Stimulated activated naive CD4-positive, alpha-beta T cell (primary cell): ENCODE results near the gene WBP1L.
"Not testable (repeated sequence)": the region's sequence is repeated elsewhere in the genome, so short reads cannot be mapped to it uniquely, and the experiment has no call there.

Source experiments
- DNase-seq, 6 experiments: peaks; one replicate each; lab custom pipeline; 2025; lab: John Stamatoyannopoulos, UW

Gene WBP1L

GRCh38 chr10:102743588-102744373, at the start of gene WBP1L:
Gene WBP1L (plus strand): TSS chr10:102743948. CDS start chr10:102744054, 106 bp downstream.
- peak; percentile 93 to 96 (median 96) for DNase-seq

DNA sequence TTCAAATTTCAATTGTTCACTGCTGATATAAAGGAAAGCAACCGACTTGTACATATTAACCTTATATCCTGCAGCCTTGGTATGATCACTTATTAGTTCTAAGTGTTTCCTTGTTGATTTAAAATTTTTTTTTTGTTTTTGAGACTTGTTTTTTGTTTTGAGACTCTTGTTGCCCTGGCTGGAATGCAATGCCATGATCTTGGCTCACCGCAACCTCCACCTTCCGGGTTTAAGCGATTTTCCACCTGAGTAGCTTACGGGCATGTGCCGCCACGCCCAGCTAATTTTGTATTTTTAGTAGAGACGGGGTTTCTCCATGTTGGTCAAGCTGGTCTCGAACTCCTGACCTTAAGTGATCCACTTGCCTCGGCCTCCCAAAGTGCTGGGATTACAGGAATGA, 48.3 kb upstream of the WBP1L start:
- DNase-seq = not testable (repeated sequence)

GRCh38 chr10:102696736-102697135, 47.0 kb upstream of the WBP1L start:
- DNase-seq = no peak

DNA sequence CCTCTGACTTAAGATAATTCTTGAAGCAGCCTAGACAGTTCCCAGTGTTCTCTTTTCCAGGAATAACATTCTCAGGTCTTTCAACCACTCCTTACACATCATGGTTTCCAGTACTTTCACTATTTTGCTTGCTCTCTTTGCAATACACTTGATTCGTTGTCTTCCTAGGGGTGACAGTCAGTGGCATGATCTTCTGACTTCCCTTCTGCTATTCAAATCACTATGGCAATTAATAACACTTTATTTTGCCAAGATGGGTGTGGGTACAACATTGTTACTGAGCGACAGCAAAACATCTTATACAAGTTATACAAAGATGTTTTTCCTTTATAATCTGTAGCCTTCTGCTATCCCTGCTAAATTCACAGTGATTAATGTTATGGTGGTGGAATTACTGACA, 44.9 kb upstream of the WBP1L start:
- no peak for DNase-seq

DNA sequence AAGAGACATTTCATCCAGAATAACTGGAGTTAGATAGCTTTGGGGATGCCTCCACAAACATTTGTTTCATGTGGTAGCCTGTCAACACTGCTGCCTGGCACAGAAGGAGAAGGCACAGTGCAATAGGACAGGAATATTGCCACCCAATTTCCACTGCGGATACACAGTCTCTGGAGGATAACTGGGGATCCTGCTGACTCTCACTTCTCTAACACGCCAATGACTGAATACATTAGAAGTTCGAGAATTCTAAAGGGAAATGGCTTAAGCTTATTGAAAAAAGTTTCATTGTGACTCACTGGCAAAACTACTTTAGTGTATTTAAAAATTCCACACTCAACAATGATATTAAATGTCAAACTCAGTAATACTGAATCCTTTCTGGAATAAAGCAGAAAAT, 42.5 kb upstream of the WBP1L start:
- no peak for DNase-seq

DNA sequence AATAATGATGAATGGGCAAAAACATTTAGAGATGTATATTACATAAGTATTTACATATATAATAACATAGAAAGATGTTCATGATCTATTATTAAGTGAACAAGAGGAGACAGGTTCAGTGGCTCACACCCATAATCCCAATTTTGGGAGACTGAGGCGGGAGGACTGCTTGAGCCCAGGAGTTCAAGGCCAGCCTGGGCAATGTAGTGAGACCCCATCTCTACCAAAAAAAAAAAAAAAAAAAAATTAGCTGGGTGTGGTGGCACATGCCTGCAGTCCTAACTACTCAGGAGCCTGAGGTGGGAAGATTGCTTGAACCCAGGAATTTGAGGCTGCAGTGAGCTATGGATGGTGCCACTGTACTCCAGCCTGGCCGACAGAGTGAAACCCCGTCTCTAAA, 42.0 kb upstream of the WBP1L start:
- DNase-seq = no peak

DNA sequence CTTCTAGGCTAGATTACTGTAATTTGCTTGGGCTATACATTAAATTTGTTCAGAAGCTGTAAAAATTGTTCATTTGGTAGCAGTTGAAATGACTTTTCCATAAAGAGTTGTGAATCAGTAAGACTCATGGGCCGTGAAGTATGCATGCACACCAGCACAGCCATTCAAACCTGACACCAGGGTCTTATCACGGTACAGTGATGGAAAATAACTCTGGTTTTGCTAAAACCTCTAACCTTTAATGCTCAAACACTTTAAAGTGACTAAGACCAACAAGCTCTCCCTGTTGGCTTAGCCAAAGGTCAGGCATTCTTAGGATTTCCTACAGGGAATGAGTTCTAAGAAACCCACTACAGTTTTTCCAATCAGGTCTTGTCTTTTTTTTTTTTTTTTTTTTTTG, 41.0 kb upstream of the WBP1L start:
- DNase-seq = no peak

DNA sequence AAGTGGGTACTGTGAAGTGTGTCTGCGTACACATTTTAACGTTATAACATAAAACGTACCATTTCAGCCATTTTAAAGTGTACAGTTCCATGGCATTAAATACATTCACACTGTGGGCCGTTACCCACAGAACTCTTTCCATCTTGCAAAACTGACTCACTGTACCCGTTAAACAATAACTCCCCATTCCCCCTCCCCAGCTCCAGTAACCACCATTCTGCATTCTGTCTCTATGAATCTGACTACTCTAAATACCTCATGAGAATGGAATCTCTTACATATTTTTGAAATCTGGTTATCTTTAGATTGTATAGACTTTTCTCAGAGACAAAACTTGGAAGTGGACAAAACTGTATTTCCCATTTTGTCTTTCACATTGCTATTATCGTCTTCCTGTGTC, 38.8 kb upstream of the WBP1L start:
- DNase-seq = no peak

DNA sequence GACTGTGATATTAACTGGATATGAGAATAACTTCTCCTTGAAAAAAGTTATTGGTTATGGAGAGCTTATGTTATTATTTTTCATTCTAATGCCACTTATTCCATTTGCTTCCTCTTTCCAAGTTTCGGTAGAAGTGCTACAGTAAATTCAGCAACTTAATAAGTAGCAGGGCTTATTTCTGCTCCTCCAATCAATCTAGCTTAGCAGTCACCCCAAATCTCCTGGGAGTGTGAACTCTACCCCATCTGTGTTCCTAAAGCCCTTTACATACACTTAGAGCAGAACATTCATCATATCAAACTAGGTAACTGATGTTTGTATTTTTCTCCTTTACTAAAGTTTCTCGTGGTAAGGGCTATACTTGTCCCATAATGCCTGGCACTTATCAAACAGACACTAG, 38.2 kb upstream of the WBP1L start:
- DNase-seq = no peak

GRCh38 chr10:102710609-102711008, 33.1 kb upstream of the WBP1L start:
- no peak for DNase-seq

DNA sequence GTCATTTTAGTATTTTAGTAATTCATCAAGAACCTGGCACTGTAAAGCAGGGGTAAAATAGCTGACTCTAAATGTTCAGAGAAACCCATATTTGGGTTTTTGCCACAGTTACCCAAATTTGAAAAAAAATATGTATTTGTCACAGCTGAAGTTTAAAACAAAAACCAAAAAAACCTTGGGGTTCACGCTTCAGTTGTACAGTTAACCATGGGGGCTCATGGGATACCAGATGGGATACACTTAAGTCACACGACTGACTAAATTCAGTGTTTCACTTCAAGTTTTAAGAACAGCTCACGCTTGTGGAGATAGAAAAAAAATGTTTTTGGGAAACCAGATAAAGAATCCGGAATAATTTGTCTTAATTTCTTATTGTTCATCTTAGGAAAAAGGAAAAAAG, 31.7 kb upstream of the WBP1L start:
- DNase-seq = no peak

DNA sequence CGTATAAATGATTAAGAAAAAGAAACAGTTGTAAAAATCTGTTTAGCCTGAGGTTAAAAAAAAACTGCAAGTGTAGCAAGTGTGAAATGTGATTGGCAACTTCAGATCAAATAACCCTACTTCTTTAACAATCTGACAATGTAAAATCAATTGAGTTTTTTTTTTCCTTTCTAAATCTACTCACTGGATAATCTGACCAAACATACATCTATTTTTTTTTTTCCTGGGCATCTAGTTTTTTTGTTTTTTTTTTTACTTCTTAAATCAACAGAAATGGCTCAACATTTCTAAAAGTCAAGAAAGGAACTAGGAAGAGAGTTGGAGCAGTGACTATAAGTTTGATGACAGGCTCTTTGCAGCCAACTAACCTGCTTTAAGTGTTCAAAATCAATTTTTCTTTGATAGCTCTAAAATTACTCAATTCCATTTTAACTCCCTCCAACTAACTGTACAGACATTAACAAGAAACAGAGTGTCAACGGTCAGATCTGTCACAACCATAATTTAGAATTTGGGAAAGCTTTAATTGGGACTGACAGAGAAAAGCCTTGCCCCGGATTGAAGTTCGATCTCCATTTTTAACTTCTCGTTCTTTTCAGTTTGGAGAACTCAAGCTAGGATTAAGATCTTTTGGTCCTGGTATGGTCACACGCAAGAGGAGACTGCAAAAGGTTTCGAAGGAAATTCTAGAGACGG, 30.8 kb upstream of the WBP1L start:
- no peak for DNase-seq

GRCh38 chr10:102713539-102713813, 30.3 kb upstream of the WBP1L start:
- peak in 1 of 6 experiments; percentile 42 for DNase-seq

GRCh38 chr10:102713814-102714620, 29.7 kb upstream of the WBP1L start, which contains the start of gene ARL3:
Gene ARL3 (minus strand): TSS chr10:102714397. CDS start chr10:102714275, 122 bp downstream.
- DNase-seq = peak; percentile 83 to 92 (median 86)

- peak in 4 of 6 experiments; percentile 25 to 67 (median 52) for DNase-seq
Observed at GRCh38 chr10:102714621-102715455, 28.9 kb upstream of the WBP1L start, which contains the start of gene SFXN2. Gene SFXN2 (plus strand): TSS chr10:102714636. CDS start chr10:102726637, 12,001 bp downstream.

- no peak for DNase-seq
Observed at GRCh38 chr10:102715880-102716279, 27.9 kb upstream of the WBP1L start.

GRCh38 chr10:102716900-102717565, 26.7 kb upstream of the WBP1L start:
- DNase-seq = not testable (repeated sequence)

DNA sequence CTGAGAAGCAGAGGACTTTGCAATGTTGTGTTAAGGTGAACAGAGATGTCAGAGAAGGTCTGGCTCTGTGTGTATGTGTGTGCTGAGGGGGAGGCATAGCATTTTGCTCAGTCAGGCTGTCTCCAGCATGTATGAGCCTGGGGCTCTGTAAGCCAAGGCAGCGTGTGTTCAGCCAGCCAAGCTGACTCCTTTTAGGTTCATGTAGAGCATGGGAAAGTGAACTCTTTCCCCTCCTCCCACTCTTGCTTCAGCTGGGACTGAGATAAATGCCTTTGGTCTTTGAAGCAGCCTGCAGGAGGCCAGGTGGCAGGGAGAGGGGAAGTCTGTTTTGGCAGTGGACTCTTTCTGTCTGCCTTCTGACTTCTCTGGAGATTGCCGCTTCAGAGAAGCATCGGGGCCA, 25.5 kb upstream of the WBP1L start:
- DNase-seq = no peak

DNA sequence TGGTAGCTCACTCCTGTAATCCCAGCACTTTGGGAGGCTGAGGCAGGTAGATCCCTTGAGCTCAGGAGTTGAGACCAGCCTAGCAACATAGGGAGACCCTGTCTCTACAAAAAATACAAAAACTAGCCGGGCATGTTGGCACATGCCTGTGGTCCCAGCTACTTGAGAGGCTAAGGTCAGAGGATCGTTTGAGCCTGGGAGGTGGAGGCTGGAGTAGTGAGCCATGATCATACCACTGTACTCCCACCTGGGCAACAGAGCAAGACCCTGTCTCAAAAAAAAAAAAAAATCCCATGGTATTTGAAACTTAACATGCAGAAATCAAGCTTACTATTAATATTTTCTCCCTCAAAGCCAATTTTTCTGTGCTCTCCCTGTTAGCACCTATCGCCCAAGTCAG, 23.4 kb upstream of the WBP1L start:
- no peak for DNase-seq

- no peak for DNase-seq
Observed at GRCh38 chr10:102720775-102721301, 22.9 kb upstream of the WBP1L start.

DNA sequence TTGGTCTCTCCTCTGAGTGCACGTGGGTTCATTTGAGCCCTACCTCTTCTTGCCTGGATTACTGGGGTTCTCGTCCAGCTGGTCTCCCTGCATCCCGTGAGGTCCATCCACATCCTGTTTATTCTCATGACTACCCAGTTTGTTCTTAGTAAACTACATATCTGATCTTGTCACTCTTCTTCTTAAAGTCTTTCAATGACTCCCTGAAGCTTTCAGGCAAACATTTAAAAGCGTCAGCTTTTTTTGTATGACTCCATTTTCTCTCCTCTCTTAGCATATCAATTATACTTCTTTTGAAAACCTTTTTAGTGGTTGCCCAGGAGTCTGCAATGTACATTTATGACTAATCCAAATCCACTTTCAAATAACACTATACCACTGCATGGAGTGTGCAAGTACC, 21.8 kb upstream of the WBP1L start:
- no peak for DNase-seq
